ENCODE data around the gene UGT1A9.
A peak's percentile ranks its signal among the peaks of the same experiment; 100 is the strongest.
"Not testable (repeated sequence)": the region's sequence is repeated elsewhere in the genome, so short reads cannot be mapped to it uniquely, and the experiment has no call there.

UGT1A9 gene
- total RNA-seq: 0 to 0.05 (median 0) reads per million in 18 experiments

DNA sequence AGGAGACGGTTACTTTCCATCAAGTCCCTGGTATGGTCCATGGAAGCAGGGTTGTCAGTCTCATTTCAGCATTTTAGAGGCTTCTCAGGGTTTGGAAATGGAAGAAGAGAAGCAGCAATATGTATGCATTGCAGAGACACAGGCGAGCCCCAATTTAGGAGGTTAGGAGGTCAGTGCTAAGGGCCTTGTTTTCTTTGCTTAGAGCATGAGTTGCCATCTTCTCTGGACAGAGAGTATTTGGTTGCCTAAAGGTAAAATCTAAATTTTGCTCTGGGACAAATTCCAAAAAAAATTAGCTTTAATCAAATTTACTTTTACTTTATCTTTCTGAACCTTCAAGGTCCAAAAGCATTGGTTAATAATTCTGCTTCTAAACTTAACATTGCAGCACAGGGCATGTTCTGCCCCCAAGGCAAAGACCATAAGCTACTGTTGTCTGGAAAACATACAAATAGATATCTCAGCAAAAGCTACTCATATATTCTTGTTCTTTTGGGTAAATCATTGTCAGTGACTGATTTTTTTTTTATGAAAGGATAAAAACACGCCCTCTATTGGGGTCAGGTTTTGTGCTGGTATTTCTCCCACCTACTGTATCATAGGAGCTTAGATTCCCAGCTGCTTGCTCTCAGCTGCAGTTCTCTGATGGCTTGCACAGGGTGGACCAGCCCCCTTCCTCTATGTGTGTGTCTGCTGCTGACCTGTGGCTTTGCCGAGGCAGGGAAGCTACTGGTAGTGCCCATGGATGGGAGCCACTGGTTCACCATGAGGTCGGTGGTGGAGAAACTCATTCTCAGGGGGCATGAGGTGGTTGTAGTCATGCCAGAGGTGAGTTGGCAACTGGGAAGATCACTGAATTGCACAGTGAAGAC is at the start of gene UGT1A9:
Gene UGT1A9, plus strand, starts transcription at position 609 of the 872 bp plus-strand sequence. Its CDS starts 37 bp downstream, at position 646.
- DNase-seq: no peak

DNA sequence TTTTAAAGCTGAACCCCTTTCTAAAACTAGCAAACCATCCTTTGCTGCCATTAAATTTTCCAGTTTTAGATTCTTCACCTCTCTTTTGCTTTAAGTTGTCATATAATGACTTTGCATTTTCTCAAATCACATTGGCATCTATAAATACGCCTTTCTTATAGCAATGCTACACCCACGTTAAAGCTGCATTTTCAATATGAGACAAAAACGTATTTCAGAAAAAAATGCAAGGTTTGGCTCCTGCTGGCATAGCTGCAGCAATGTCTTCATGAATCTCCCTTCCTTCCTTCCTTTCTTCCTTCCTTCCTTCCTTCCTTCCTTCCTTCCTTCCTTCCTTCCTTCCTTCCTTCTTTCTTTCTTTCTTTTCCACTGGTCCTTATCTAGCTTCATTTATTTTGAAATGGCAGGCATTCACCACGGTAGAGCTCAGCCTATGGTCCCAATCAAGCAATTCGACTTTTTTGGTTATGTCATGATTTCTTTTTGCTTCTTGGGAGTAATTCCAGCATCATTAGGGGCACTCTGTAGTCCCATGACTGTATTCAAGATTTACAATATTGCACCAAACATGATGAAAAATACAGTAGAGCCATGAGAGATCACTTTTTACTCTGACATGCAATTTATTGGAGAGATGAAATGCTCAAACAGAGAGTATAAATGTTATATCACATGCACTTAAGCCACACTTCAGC is 44.2 kb upstream of the UGT1A9 start:
- no peak for DNase-seq

DNA sequence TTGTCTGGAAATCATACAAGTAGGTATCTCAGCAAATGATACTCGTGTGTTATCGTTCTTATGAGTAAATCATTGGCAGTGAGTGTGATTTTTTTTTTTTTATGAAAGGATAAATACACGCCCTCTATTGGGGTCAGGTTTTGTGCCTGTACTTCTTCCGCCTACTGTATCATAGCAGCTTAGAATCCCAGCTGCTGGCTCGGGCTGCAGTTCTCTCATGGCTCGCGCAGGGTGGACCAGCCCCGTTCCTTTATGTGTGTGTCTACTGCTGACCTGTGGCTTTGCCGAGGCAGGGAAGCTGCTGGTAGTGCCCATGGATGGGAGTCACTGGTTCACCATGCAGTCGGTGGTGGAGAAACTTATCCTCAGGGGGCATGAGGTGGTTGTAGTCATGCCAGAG is 35.4 kb upstream of the UGT1A9 start, which contains the start of gene UGT1A10:
Gene UGT1A10, plus strand, starts transcription at position 143 of the 400 bp plus-strand sequence. Its CDS starts 75 bp downstream, at position 218.
- not testable (repeated sequence) for DNase-seq

DNA sequence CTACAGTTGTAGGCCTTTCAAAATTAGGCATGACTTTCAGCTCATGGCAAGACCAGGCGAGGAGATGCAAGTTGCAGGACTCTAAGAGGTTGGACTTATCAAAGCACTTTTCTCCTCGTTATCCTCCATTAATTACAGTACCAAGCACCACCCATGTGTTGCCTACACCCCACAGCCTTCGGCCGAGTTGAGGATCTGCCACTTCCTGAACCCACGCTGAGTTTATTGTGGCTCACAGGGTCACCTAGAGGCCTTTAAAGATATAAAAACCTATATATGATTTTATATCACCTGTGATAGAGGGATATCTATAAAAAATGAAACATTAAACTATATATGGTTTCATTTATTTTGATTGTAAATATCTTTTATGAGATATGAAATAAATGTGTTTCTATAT is 32.9 kb upstream of the UGT1A9 start:
- DNase-seq: no peak

DNA sequence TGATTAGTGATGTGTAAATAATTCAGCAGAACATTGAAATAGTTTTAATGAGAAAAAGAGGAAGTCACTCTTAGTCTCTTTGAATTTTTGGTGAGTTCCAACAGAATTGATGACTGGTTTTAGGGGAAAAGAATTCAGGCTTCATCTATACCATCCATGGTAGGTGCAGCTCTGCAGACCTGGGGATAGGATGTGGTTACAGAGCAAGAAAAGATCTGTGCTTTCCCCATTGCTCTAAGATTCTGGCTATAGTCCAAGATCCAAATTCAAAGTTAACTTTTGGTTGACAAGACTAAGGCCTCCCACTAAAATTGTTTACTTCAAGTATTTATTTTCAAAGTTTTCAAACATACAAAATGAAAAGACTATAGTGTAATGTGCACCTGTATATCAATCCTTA is 31.8 kb upstream of the UGT1A9 start:
- no peak for DNase-seq

DNA sequence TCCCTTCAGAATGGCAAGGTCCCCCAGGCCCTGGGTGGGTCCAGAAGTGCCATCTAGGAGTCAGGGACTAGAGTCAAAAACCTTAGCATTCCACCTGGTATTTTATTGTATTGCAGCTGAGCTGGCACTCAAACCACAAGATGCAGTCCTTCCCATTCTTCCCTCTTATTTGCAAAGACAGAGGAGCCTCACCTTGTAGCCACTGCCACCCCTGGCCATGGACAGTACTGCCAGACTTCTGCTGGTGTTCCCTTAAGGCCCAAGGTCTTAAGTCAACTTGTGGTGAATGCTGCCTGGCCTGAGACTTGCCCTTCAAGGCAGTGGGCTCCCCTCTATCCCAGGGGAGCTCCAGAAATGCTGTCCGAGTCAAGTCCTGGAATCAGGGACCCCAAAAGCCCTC is 28.6 kb upstream of the UGT1A9 start:
- no peak for DNase-seq

DNA sequence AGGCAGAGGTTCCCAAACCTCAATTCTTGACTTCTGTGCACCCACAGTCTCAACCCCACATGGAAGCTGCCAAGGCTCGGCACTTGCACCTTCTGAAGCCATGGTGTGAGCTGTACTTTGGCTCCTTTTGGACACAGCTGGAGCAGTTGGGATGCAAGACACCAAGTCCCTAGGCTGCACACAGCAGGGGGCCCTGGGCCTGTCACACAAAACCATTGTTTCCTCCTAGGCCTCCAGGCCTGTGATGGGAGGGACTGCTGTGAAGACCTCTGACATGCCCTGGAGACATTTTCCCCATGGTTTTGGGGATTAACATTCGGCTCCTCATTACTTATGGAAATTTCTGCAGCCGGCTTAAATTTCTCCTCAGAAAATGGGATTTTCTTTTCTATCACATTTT is 25.7 kb upstream of the UGT1A9 start:
- not testable (repeated sequence) for DNase-seq

DNA sequence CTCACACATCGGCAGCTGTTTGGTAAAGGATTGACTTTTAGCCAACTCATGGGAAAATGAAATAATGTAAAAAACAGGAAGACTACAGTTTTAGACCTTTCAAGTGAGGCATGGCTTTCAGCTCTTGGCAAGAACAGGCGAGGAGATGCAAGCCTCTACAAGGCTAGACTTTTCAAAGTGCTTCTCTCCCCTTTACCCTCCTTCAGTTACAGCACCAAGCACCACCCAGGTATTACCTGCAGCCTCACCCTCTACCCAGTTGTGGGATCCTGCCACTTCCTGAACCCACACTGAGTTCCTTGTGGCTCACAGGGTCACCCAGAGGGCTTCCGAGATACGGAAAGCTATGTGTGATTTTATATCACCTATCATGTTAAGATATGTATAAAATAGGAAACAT is 20.7 kb upstream of the UGT1A9 start:
- DNase-seq: no peak

DNA sequence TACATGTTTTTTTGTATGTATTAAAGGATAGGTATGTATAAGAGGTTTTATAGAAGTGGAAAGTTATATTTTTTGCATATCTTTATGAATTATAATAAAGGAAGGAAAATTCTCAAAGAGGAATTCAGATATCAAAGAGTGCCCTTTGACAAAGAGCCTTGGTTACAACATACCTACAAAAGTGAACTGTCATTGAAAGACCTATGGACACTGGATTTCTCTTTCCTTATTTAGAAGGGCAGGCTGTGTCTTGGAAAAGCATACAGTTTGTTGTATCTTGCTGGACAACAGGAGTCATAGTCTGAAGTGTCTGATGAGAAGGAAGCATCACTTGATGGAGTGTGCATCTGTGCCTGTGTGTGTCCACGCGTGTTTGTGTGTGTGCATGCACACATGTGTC is 20.3 kb upstream of the UGT1A9 start:
- no peak for DNase-seq

DNA sequence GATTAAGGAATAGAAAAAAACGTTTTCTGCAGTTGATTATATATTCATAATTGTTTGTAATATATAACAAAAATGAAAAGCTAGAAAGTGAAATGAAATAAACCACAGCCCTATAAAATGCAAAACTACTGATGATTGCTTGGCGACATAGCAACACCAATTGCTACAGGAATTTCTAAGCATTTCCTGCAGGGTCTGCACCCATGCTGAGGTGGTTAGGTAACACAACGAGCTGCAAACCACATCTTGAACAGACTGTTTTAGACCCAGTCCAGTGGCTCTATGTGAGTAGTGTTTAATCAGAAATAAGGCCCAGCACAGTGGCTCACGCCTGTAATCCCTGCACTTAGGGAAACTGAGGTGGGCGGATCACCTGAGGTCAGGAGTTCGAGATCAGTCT is 17.2 kb upstream of the UGT1A9 start:
- no peak for DNase-seq

DNA sequence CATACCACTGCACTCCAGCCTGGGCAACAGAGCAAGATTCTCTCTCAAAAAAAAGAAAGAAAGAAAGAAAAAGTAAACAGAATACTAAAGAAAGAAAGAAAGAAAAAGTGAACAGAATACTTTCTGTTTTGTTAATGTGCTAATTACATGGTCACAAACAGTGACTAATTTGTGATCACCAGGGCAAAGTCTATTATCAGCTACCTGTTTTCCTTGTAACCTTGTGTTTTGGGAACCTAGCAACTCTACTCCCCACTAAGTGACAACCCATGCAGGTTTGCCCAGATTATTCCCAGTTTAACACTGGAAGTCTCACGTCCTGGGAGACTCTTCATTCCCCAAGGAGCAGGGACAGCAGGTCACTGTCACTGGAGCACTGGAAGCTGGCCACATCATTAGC is 16.7 kb upstream of the UGT1A9 start:
- no peak for DNase-seq

DNA sequence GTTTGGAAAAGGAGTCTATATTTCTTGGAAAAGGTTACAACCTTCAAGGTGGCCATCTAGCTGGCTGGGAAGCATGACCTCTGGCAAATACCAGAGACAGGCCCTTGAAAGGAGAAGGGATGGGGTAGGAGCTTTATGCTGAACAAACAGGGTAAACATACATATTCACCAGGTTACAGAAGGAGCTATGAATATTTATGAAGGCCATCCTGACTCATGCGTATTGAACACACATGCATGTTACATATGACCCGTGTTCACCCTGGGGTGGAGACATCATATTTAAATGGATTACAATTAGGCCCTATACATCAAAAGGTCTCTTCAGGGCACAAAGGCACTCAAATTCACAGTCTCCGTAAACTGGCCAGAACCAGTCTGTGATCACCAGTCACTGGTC is 15.8 kb upstream of the UGT1A9 start:
- not testable (repeated sequence) for DNase-seq

DNA sequence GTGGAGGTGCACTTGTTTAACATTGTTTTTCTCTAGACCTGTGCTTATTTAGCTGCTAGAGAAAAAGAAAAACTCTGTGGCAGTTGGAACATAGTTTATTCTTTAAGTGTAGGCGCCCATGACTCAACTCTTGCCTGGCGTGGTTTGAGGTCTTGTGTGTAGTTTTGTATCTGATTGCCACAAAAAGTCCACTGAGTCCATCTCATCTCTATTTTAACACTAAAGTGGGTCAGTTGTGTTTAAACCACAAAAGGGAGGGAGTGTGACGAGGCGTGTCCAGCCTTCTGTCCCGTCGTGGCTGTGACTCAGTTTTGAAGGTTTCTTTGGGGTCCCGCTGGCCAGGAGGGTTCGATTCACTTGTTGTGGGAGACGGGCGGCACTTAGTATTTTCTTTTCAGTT is 15.3 kb upstream of the UGT1A9 start:
- no peak for DNase-seq

DNA sequence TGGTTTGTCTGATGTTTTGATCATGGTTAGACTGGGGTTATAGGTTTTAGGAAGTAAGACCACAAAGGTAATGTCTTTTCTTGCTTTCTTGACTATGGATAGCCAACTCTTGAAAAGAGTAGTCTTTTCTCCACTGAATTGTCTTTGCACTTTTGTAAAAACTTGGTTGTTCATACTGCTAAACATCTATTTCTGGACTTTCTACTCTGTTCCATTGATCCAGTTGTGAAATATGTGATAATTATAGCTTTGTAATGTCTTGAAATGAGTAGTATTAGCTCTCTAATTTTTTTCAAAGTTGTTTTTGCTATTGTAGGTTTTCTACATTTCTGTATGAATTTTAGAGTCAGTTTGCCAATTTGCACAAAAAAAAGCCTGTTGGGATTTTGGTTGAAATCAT is 13.1 kb upstream of the UGT1A9 start:
- DNase-seq: no peak

DNA sequence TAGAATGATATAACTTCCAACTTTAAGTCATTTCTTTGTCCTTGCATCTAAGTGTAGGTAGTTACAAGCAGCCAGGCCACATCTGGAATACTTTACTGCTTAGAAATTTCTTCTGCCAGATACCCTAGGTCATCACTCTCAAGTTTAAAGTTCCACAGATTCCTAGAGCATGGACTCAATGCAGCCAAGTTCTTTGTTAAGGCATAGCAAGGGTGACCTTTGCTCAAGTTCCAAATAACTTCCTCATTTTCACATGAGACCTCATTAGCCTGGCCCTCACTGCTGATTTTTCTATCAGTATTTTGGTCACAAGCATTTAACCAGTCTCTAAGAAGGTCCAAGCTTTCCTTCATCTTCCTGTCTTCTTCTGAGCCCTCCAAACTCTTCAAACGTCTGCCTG is 7.8 kb upstream of the UGT1A9 start:
- no peak for DNase-seq

DNA sequence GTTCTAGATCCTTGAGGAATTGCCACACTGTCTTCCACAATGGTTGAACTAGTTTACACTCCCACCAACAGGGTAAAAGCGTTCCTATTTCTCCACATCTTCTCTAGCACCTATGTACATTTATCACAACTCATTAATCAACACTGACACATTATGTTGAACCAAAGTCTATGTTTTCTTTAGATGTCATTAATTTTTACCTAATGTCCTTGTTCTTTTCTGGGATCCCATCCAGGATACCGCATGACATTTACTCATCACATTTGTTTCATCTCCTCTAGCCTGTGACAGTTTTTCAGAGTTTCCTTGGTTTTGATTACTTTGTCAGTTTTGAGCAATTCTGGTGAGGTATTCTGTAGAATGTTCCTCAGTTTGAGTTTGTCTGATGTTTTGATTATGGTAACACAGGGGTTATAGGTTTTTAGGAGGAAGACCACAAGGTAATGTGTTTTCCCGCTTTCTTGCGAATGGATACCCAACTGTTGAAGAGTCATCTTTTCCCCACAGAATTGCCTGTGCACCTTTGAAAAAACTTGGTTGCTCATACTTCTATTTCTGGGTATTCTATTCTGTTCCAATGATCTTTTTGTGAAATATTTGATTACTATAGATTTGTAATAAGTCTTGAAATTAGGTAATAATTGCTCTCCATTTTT is 3.0 kb upstream of the UGT1A9 start:
- no peak for DNase-seq

DNA sequence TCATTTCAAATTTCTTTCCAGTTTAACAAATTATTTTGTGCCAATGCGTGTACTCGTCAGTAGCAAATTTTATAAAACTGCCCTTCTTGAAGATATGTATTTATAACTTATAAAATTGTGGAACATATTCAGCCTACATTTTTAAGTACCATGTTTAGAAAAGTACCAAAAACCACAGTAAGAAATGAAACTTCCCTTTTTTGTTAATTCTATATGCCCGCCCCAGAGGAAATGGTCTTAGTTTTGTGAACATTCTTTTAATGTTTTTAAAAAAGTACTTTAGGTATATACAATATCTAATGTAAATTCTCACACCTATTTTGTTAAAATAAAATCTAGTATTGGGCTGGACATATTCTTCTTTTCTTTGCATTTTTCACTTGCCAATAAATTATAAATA is 1.2 kb downstream of the UGT1A9 start:
- DNase-seq: no peak

DNA sequence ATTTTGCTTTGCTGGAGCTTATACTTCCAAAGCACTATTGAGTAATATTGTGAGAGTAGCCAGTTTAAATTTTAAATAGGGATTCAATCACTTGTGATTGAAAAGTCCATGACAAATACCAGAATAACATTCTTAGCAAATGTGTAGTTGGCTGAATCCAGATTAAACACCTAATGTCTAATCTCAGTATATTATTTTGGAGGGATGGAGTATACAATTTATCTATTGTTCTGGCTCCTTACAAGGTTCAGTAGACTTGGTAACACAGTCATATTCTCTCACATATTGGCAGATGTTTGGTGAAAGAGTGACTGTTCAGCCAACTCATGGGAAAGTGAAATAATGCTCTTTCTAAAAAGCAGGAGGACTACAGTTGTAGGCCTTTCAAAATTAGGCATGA is 2.2 kb downstream of the UGT1A9 start:
- no peak for DNase-seq

DNA sequence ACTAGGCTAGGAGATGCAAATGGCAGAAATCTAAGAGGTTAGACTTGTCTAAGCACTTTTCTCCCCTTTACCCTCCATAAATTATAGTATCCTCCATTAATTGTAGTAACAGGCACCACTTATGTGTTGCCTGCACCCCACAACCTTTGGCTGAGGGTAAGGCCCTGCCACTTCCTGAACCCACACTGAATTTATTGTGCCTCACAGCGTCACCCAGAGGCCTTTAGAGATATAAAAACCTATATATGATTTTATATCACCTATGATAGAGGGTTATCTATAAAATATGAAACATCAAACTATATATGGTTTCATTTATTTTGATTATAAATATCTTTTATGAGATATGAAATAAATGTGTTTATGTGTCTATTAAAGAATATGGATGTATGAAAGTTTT is 2.6 kb downstream of the UGT1A9 start:
- DNase-seq: no peak

DNA sequence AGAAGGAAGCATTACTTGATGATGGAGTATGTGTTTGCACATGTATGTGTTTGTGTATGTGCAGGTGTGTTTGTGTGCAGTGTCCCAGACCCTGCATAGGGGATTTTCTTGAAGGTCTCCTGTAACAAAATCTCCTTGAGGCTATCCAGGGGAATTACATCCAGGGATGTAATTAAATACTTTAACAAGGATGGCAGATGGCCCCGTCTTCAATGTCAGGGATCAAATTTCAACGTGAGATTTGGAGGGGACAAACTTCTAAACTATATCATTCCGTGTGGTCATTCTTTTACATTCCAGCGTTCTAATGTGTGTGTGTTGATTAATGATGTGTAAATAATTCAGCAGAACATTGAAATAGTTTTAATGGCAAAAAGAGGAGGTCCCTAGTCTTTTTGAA is 3.3 kb downstream of the UGT1A9 start:
- no peak for DNase-seq

DNA sequence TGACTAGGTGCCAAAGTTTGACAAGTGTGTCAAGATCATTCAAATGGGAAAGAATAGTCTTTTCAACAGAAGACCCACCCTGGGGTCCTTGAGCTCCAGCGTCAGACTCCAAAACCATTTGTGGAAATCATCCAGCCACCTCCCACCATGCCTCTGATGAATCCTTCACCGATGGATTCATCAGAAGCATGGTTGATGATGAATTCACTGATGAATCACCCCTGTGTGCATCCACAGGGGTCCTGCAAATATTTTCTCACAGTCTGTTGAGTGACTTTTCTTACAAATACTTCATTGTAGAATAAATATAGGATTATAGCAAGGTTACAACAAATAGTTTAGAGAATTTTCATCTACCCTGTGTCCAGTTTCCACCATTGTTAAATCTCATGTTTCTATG is 4.3 kb downstream of the UGT1A9 start:
- DNase-seq: no peak

DNA sequence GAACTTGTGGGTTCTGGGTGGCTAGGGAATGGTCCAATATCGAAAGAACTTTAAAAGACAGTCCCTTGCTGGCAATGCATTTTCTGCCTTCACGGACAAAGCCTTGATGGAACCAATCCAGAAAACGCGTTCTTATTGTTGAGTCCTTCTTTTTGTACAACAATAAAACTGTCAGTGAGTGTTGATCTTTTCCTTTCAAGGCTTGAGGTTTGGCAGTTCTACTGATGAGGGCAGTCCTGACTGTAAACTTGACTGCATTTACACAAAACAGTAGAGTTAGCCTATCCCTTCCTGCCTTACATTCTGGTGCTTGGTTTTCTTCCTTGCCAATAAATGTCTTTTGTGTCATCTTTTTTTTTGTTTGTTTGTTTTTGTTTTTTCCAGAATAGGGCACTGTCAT is 7.5 kb downstream of the UGT1A9 start:
- no peak for DNase-seq

DNA sequence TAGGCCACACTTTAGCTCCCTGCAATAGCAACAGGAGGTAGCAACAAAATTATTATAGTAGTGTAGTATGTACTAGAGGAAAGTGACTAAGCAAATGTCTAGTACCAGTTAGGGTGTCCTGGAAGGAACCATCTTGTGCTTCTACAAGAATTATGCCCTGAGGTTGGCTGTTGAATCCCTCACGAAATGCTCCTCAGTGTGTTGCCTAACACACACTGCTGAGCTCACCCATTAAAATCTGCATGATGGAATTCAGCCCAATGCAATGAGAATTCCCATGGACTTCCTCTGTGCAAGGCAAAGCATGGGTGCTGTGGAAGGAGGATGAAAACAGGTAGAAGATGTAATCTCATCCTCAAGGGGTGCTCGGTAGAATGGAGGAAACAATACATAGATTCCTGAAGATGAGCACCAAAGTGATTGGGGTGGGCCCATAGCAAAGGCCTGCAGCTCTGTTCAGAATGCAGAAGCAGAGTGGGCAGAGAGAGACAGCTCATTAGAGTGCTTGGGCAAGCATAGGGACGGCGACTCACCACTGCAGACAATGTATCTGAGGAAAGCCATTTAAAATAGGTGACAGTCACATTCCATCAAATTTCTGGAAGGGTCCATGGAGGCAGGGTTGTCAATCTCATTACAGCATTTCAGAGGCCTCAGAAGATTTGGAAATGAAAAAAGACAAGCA is 8.8 kb downstream of the UGT1A9 start:
- DNase-seq: peak; percentile 34 to 51

Measured in inflammatory macrophage (primary cell).